ENCODE measurements around the gene SEMA5B.

GRCh38 chr3:123054109-123054778, 26.7 kb upstream of the SEMA5B start:
- TF ChIP-seq CTCF (IDR thresholded peaks at IDR 0.05; ENCODE audit: insufficient read depth, low read length, poor library complexity, severe bottlenecking) (no peak), EZH2phosphoT487 (conservative IDR thresholded peaks at IDR 0.05; ENCODE audit: low read length) (no peak)
